Panc1 (cell line): ENCODE results near the gene EFHB. TPM values are rescaled to one million over a fixed set of nuclear protein-coding genes. Genes with fewer than 3 reads are reported as not detected.

ENCODE experiments used
- ATAC-seq: fragments of 200-7000 bp; cut with Tn5 transposase; 2 replicates; pipeline ENCODE4 v1.9.1; 2020; ENCODE audit warnings: mild to moderate bottlenecking, moderate library complexity
- BruUV-seq: library from RNA; stranded (reverse); fragments of 400-500 nt; replicated peaks from 2 replicates; lab custom pipeline; 2021; lab: Mats Ljungman, UMichigan
- CTCF ChIA-PET: fragments of 300-600 bp; sonication (Branson Sonifier 250); formaldehyde crosslinking; loops from one replicate; lab custom pipeline; 2022; ENCODE audit warnings: antibody characterized with exemption; lab: Charles Lee
- POLR2A ChIA-PET: fragments of 300-600 bp; sonication (Branson Sonifier 250); formaldehyde crosslinking; loops from one replicate; lab custom pipeline; 2022; ENCODE audit warnings: antibody characterized with exemption; lab: Charles Lee
- DNase-seq: peaks from one replicate; pipeline ENCODE4 v3.0.0-alpha.2; 2010; ENCODE audit warnings: low read depth, low spot score
- H3K27ac ChIP-seq: 2 replicates; pipeline ENCODE4 v1.5.1; 2011; ENCODE audit warnings: mild to moderate bottlenecking, low read length, inconsistent platforms
- H3K27me3 ChIP-seq: fragments of 200-500 bp; sonication (Bioruptor generic); 2 replicates; pipeline ENCODE4 v1.6.0; 2014; ENCODE audit warnings: low read length, inconsistent platforms; ENCODE audit not compliant: control insufficient read depth, insufficient read depth
- H3K36me3 ChIP-seq: fragments of 200-500 bp; sonication (Bioruptor generic); 2 replicates; pipeline ENCODE4 v1.5.1; 2014; ENCODE audit warnings: inconsistent platforms, mild to moderate bottlenecking, low read length, moderate library complexity; ENCODE audit not compliant: control insufficient read depth, insufficient read depth
- H3K4me1 ChIP-seq: 2 replicates; pipeline ENCODE4 v1.5.1; 2011; ENCODE audit warnings: inconsistent platforms, mild to moderate bottlenecking, low read length, moderate library complexity; ENCODE audit not compliant: control insufficient read depth, insufficient read depth
- H3K4me3 ChIP-seq, 2 experiments: 2 replicates each; pipeline ENCODE4 v1.5.1; 2011 to 2012; ENCODE audit warnings: low read depth in 2 of 2, low read length in 2 of 2, mild to moderate bottlenecking in 2 of 2, inconsistent platforms in 1 of 2, moderate library complexity in 1 of 2
- H3K9me3 ChIP-seq: fragments of 200-500 bp; sonication (Bioruptor generic); 2 replicates; pipeline ENCODE4 v1.5.1; 2014; ENCODE audit warnings: low read depth, mild to moderate bottlenecking, inconsistent platforms, low read length, moderate library complexity; ENCODE audit not compliant: control insufficient read depth, insufficient read depth
- CTCF ChIP-seq: fragments of 450-650 bp; IDR thresholded peaks from 2 replicates; pipeline ENCODE4 v1.5.1; 2017; ENCODE audit warnings: mild to moderate bottlenecking
- POLR2AphosphoS5 ChIP-seq: IDR thresholded peaks from 2 replicates; pipeline ENCODE4 v1.6.1; 2012; ENCODE audit warnings: mild to moderate bottlenecking, low read depth, low read length, moderate library complexity
- REST ChIP-seq, 2 experiments: IDR thresholded peaks; 2 replicates each; pipeline ENCODE4 v1.6.1; 2011 to 2012; ENCODE audit warnings: low read depth in 2 of 2, control low read depth in 1 of 2, low read length in 1 of 2, mild to moderate bottlenecking in 1 of 2, moderate library complexity in 1 of 2; ENCODE audit not compliant: insufficient read depth in 1 of 2
- SIN3A ChIP-seq: IDR thresholded peaks from 2 replicates; pipeline ENCODE4 v1.6.1; 2012; ENCODE audit warnings: low read depth, mild to moderate bottlenecking, low read length, moderate library complexity, borderline replicate concordance; ENCODE audit not compliant: insufficient read depth
- TCF7L2 ChIP-seq: IDR thresholded peaks from 2 replicates; pipeline ENCODE4 v1.6.1; 2011; ENCODE audit warnings: mild to moderate bottlenecking, low read depth, low read length, inconsistent platforms
- in situ Hi-C: cut with HindIII; loops from 2 replicates; pipeline ENCODE4 v1.10.0; 2016; ENCODE audit warnings: low sequenced_read_pairs, low pct_unique_long_range_greater_than_20kb
- intact Hi-C: fragments of 100-400 bp; cut with micrococcal nuclease; formaldehyde crosslinking; loops from one replicate; pipeline ENCODE4 v1.10.0; 2022; ENCODE audit not compliant: unreplicated experiment
- total RNA-seq: library from RNA; stranded (reverse); gene quantifications from one replicate; pipeline ENCODE4 v1.2.1, GENCODE V29; 2021; ENCODE audit not compliant: unreplicated experiment

EFHB gene
- total RNA-seq, 1 experiment from 2014 or later, result 0.46 TPM

- H3K27ac ChIP-seq, result peak overlapping the region; percentile 86
- H3K9me3 ChIP-seq, result no peaks in the 10 kb centered on the region
- in situ Hi-C loops (no loop called here), intact Hi-C loops (no loop called here)
- DNase-seq, result no peak
- no peak for ATAC-seq
- peaks cover 7% of the 10 kb centered on the region for H3K36me3 ChIP-seq
- POLR2A ChIA-PET, result no interaction called here
- H3K4me3 ChIP-seq, result peak overlapping the region; percentile 89 to 97
- CTCF ChIA-PET, result no interaction called here
- TF ChIP-seq TCF7L2, result no peak
- no peak for TF ChIP-seq REST (IDR thresholded peaks at IDR 0.05; ENCODE audit: insufficient read depth in 1 of 2, low read depth in 2 of 2, low read length in 1 of 2)
- no peak for TF ChIP-seq POLR2AphosphoS5
- no peak for TF ChIP-seq SIN3A
- TF ChIP-seq CTCF, result no peak
- BruUV-seq, result no TSS peak
- no peaks in the 10 kb centered on the region for H3K27me3 ChIP-seq
- peaks cover 8% of the 10 kb centered on the region for H3K4me1 ChIP-seq
Measured at GRCh38 chr3:19948226-19948591, 14.2 kb upstream of the EFHB start.

- intact Hi-C loops, result no loop called here
- CTCF ChIA-PET, result no interaction called here
- no peak for DNase-seq
- Histone ChIP-seq H3K36me3 (peaks cover 7% of the 10 kb centered on the region), H3K4me1 (peaks cover 8% of the 10 kb centered on the region), H3K9me3 (no peaks in the 10 kb centered on the region), H3K4me3 (peak overlapping the region; percentile 89 to 97), H3K27me3 (no peaks in the 10 kb centered on the region), H3K27ac (peak overlapping the region; percentile 86)
- TF ChIP-seq SIN3A (0 out of 2 replicates have a peak, but pooled peaks have one; percentile 41), REST (IDR thresholded peaks at IDR 0.05; ENCODE audit: insufficient read depth in 1 of 2, low read depth in 2 of 2, low read length in 1 of 2) (no peak)
- POLR2A ChIA-PET, result no interaction called here
- ATAC-seq, result peak; percentile 32
- BruUV-seq, result TSS peak; percentile 64
- in situ Hi-C loops, result no loop called here
Measured at GRCh38 chr3:19947549-19948225, 13.7 kb upstream of the EFHB start.
